GM19023 (cell line): Measurements from ENCODE around the gene IYD.
"Not testable (repeated sequence)": the region's sequence is repeated elsewhere in the genome, so short reads cannot be mapped to it uniquely, and the experiment has no call there.

Experiments
- ATAC-seq: cut with Tn5 transposase; IDR thresholded peaks from one replicate; pipeline ENCODE4 v1.9.1; 2021; ENCODE audit warnings: mild to moderate bottlenecking, moderate library complexity; ENCODE audit not compliant: unreplicated experiment

IYD gene

DNA sequence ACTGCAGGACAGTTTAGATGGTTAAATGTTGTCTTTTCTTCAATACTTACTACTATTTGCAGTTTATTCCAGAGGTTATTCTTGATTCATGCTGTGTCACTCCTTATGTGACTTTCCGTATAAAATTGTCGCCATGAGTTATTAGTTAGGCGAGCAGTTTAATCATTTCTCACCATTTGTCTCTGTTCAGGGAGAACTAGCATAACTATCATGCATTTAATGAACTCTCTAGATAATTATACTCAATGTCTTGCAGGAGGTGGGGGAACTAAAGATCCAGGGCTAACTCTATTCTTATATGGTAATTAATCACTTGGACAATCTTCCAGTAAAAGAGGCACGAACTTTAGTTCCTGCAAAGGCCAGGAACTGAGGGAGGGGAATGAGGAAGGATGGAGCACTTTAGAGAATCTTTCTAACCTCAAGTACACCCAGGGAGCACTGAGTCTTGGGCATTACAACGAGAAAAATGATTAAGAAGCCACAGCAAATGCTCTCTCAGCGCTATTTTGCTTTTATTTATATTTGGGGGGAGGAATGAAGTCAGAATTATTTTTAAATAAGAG is 58.3 kb downstream of the IYD start:
- no peak for ATAC-seq

- ATAC-seq: no peak
Measured at GRCh38 chr6:150427843-150428242, 59.0 kb downstream of the IYD start.

- no peak for ATAC-seq
Measured at GRCh38 chr6:150430815-150431214, 62.0 kb downstream of the IYD start.

- ATAC-seq: no peak
Measured at GRCh38 chr6:150435360-150435759, 66.5 kb downstream of the IYD start.

DNA sequence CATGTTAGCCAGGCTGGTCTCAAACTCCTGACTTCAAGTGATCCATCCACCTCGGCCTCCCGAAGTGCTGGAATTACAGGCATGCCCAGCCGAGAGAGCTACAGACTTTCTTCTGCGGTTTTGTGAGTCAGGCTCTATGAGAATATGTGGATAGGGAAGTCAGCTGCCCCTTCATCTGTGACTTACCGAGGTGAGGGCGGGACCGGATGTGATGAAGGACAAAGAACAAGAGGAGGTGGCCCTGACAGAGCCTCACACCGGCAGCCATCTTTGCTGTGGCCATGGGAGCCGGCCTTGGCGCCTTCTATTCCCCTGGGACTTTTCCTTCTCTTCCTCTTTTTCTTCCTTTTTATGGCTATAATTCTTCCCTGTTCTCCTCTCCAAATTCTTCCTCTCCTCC is 67.0 kb downstream of the IYD start:
- ATAC-seq: no peak

DNA sequence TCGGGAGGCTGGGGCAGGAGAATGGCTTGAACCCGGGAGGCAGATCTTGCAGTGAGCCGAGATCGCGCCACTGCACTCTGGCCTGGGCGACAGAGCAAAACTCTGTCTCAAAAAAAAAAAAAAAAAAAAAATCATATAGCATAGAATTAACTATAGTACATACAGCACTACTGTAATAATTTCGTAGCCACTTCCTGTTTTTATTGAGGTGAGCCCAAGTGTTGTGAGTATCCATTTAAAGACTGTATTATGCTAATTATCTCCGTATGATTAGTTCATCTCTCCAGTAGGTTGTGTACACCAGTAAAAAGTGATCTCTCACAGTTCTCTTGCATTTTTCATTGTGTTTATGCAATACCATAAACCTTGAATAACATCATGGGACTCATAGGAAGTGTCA is 70.6 kb downstream of the IYD start:
- ATAC-seq: no peak

- ATAC-seq: no peak
Measured at GRCh38 chr6:150443621-150444020, 74.8 kb downstream of the IYD start.

DNA sequence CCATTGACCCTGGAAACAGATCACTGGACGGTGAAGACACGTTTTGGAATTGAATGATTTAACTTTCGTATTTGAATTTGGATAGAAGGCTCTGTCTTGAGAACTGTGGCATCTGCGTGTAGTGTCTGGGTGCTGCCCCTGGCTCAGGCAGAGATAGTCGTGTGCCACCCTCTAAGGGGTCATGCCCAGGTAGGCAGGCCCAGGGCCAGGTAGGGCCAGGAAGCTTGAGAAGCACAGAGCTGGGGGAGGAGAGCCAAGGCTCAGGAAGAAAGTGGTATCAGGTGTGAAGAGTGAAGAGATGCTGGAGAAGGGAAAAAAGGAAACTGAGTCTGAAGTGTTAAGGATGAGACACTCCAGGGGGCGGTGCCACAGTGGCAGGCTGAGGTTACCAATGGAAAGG is 75.5 kb downstream of the IYD start:
- no peak for ATAC-seq

GRCh38 chr6:150445486-150445885 is 76.7 kb downstream of the IYD start:
- no peak for ATAC-seq

- no peak for ATAC-seq
Measured at GRCh38 chr6:150448221-150448620, 79.4 kb downstream of the IYD start.

DNA sequence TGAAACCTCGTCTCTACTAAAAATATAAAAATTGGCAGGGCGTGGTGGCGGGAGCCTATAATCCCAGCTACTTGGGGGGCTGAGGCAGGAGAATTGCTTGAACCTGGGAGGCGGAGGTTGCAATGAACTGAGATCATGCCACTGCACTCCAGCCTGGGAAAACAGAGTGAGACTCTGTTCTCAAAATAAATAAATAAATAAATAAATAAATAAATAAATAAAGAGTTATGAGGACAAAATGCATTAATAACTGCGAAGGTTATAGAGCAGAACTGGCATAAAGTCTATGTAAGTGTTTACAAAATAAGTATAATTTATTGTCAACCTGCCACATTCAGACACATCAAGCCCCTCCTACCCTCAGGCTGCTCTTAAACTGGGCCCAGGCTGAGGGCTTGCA is 80.2 kb downstream of the IYD start:
- not testable (repeated sequence) for ATAC-seq

- no peak for ATAC-seq
Measured at GRCh38 chr6:150450918-150451317, 82.1 kb downstream of the IYD start.

- ATAC-seq: no peak
Measured at GRCh38 chr6:150451807-150452427, 83.1 kb downstream of the IYD start.

GRCh38 chr6:150452428-150453243 is 83.8 kb downstream of the IYD start:
- no peak for ATAC-seq

- ATAC-seq: no peak
Measured at GRCh38 chr6:150453357-150453756, 84.5 kb downstream of the IYD start.
